ENCODE data around the gene GALNT16. TPM values are rescaled to one million over a fixed set of nuclear protein-coding genes. Genes with fewer than 3 reads are reported as not detected.

Gene GALNT16
- total and polyA plus RNA-seq, 2 donors (not counting 1 experiment from before 2014, with no cell fraction given): 0.09 to 3.4 TPM

DNA sequence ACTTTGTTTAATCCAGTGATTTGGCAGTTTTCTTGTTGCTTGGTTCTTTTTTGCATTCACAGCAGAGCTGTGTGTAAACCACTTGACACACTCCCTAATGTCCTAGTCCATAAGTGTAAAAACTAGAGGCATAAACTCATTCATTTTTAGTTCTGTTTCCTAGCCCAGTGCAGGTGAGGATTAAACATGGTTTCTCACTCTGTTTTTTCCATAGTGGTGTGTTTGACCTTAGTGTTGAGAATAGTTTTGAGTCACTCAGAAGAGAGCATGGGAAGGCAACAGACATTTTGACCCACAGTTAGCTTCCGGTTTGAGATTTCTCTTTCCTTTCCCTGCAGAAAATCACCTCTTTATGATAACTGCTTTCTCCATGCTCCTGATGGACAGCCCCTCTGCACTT, 24.2 kb upstream of the GALNT16 start:
- no peak overlapping the region for H3K27ac ChIP-seq (ENCODE audit: low read length in 2 of 2)
- no peak overlapping the region for H3K4me2 ChIP-seq (replicated peaks; ENCODE audit: low read depth, low read length, poor library complexity, severe bottlenecking)
- TF ChIP-seq EZH2 (IDR thresholded peaks at IDR 0.05; ENCODE audit: borderline replicate concordance, insufficient read depth, low read depth, low read length, poor library complexity, severe bottlenecking): no peak
- TF ChIP-seq, protein P1, sequence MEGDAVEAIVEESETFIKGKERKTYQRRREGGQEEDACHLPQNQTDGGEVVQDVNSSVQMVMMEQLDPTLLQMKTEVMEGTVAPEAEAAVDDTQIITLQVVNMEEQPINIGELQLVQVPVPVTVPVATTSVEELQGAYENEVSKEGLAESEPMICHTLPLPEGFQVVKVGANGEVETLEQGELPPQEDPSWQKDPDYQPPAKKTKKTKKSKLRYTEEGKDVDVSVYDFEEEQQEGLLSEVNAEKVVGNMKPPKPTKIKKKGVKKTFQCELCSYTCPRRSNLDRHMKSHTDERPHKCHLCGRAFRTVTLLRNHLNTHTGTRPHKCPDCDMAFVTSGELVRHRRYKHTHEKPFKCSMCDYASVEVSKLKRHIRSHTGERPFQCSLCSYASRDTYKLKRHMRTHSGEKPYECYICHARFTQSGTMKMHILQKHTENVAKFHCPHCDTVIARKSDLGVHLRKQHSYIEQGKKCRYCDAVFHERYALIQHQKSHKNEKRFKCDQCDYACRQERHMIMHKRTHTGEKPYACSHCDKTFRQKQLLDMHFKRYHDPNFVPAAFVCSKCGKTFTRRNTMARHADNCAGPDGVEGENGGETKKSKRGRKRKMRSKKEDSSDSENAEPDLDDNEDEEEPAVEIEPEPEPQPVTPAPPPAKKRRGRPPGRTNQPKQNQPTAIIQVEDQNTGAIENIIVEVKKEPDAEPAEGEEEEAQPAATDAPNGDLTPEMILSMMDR (IDR thresholded peaks at IDR 0.05): no peak
- Mint-ChIP-seq H3K4me3 (no peak overlapping the region), H3K4me1 (no peaks in the 10 kb centered on the region), H3K27ac (no peak overlapping the region), H3K9me3 (ENCODE audit: insufficient read depth) (no peaks in the 10 kb centered on the region), H3K27me3 (no peaks in the 10 kb centered on the region)
- ATAC-seq (ENCODE audit: low read depth): no peak
- H3K4me1 ChIP-seq (ENCODE audit: control insufficient read depth in 2 of 2, insufficient read depth in 2 of 2, low read length in 2 of 2): no peaks in the 10 kb centered on the region
- intact Hi-C loops (cut with micrococcal nuclease): no loop called here
- no peak overlapping the region for H2AFZ ChIP-seq (ENCODE audit: insufficient read depth, low read depth, low read length, poor library complexity, severe bottlenecking)
- H3K9me3 ChIP-seq (ENCODE audit: control extremely low read depth in 1 of 3, control insufficient read depth in 2 of 3, insufficient read depth in 1 of 3, low read length in 2 of 3): no peaks in the 10 kb centered on the region
- no peaks in the 10 kb centered on the region for H4K20me1 ChIP-seq (ENCODE audit: control insufficient read depth, insufficient read depth, low read length, poor library complexity, severe bottlenecking)
- no CpG with 5 or more reads among the region's 1 CpG for WGBS (ENCODE audit: insufficient coverage)
- ChIA-PET CTCF (interaction anchor here (1.1 to 2.3 kb wide), 4 partner anchors 11 to 338 kb away, joined by 3 to 10 read pairs (median 4); partner anchors contain the start of gene CCDC177), POLR2A (no interaction called here)
- no peak overlapping the region for H3K9ac ChIP-seq (ENCODE audit: low read length)
- H3K27me3 ChIP-seq (replicated peaks in 1 of 4; ENCODE audit: control extremely low read depth in 1 of 4, control insufficient read depth in 3 of 4, insufficient read depth in 4 of 4, low read length in 3 of 4): no peaks in the 10 kb centered on the region
- no peak overlapping the region for H3K4me3 ChIP-seq (ENCODE audit: control extremely low read depth in 1 of 5, extremely low read depth in 1 of 5, insufficient read depth in 1 of 5, low read depth in 2 of 5, low read length in 4 of 5)
- no peaks in the 10 kb centered on the region for H3K79me2 ChIP-seq (ENCODE audit: control insufficient read depth, insufficient read depth, low read length)
- DNase-seq: no peak
- peaks cover 0 to 31% of the 10 kb centered on the region in 2 experiments for H3K36me3 ChIP-seq (replicated peaks in 1 of 2; ENCODE audit: control extremely low read depth in 1 of 2, control insufficient read depth in 1 of 2, extremely low read depth in 1 of 2, insufficient read depth in 2 of 2, low read length in 1 of 2)

DNA sequence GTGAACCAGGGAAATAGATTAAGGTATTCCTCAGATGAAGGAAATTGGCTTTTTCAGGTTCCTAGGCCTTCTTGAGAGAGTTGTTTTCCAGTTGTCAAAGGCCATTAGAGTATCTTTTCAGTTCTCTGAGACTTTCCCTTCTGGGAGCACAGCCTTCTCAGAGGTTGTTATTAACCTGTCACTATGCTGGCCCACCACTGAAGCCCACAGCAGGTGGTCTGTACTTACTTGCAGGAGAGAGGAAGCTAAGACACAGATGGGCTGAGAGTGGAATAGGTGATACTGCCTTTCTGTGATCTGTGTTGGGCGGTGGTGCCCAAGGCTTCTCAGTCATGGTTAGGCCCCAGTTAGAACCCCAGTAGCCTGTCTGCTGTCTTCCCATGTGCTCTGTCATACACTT, 22.8 kb upstream of the GALNT16 start:
- no peak overlapping the region for H3K27ac Mint-ChIP-seq
- no peaks in the 10 kb centered on the region for H3K9me3 ChIP-seq (ENCODE audit: control extremely low read depth in 1 of 3, control insufficient read depth in 2 of 3, insufficient read depth in 1 of 3, low read length in 2 of 3)
- CTCF ChIA-PET: interaction anchor here (1.3 to 2.3 kb wide), 2 partner anchors 222 to 337 kb away, joined by 3 to 10 read pairs; partner anchors contain the start of gene CCDC177

More for the DNA sequence above, 22.8 kb upstream of the GALNT16 start:
- Histone ChIP-seq H3K27ac (ENCODE audit: low read length in 2 of 2) (no peak overlapping the region), H3K9ac (ENCODE audit: low read length) (no peak overlapping the region), H3K4me1 (ENCODE audit: control insufficient read depth in 2 of 2, insufficient read depth in 2 of 2, low read length in 2 of 2) (no peaks in the 10 kb centered on the region), H2AFZ (ENCODE audit: insufficient read depth, low read depth, low read length, poor library complexity, severe bottlenecking) (no peak overlapping the region), H4K20me1 (ENCODE audit: control insufficient read depth, insufficient read depth, low read length, poor library complexity, severe bottlenecking) (no peaks in the 10 kb centered on the region), H3K79me2 (ENCODE audit: control insufficient read depth, insufficient read depth, low read length) (no peaks in the 10 kb centered on the region), H3K36me3 (replicated peaks in 1 of 2; ENCODE audit: control extremely low read depth in 1 of 2, control insufficient read depth in 1 of 2, extremely low read depth in 1 of 2, insufficient read depth in 2 of 2, low read length in 1 of 2) (peaks cover 0 to 30% of the 10 kb centered on the region in 2 experiments), H3K4me2 (replicated peaks; ENCODE audit: low read depth, low read length, poor library complexity, severe bottlenecking) (no peak overlapping the region), H3K27me3 (replicated peaks in 1 of 4; ENCODE audit: control extremely low read depth in 1 of 4, control insufficient read depth in 3 of 4, insufficient read depth in 4 of 4, low read length in 3 of 4) (no peaks in the 10 kb centered on the region), H3K4me3 (ENCODE audit: control extremely low read depth in 1 of 5, extremely low read depth in 1 of 5, insufficient read depth in 1 of 5, low read depth in 2 of 5, low read length in 4 of 5) (no peak overlapping the region)
- H3K9me3 Mint-ChIP-seq (ENCODE audit: insufficient read depth): no peaks in the 10 kb centered on the region
- intact Hi-C loops (cut with micrococcal nuclease): no loop called here
- H3K27me3 Mint-ChIP-seq: no peaks in the 10 kb centered on the region
- no peak for ATAC-seq (ENCODE audit: low read depth)
- WGBS (ENCODE audit: insufficient coverage): 100% methylated on average over 1 of the region's 1 CpG
- no peak overlapping the region for H3K4me3 Mint-ChIP-seq
- H3K4me1 Mint-ChIP-seq: no peaks in the 10 kb centered on the region
- TF ChIP-seq, protein P1 (IDR thresholded peaks at IDR 0.05): no peak
- no peak for TF ChIP-seq EZH2 (IDR thresholded peaks at IDR 0.05; ENCODE audit: borderline replicate concordance, insufficient read depth, low read depth, low read length, poor library complexity, severe bottlenecking)
- DNase-seq: no peak
- POLR2A ChIA-PET: no interaction called here
